ENCODE data around the gene ENDOG. TPM values are rescaled to one million over a fixed set of nuclear protein-coding genes. Genes with fewer than 3 reads are reported as not detected.
"Not testable (repeated sequence)": the region's sequence is repeated elsewhere in the genome, so short reads cannot be mapped to it uniquely, and the experiment has no call there.

ENDOG gene
- polyA plus RNA-seq, 4 donors = 12.8 to 79.6 (median 57.1) TPM

DNA sequence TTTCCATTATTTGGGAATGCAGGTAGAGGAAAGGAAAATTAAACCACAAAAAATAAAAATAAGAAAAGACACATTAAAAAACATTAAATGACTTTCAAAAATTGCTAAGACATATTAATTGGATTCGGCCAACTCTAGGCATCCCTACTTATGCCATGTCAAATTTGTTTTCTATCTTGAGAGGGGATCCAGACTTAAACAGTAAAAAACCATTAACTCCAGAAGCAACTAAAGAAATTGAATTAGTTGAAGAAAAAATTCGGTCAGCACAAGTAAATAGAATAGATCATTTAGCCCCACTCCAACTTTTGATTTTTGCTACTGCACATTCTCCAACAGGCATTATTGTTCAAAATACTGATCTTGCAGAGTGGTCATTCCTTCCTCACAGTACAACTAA lies 34.3 kb downstream of the ENDOG start:
- Histone ChIP-seq H3K4me1 (ENCODE audit: control insufficient read depth in 3 of 3, insufficient read depth in 2 of 3, low read depth in 1 of 3, low read length in 2 of 3) (peaks cover 0 to 17% (median 0%) of the 10 kb centered on the region in 3 donors), H3K9me3 (ENCODE audit: control insufficient read depth in 2 of 2, insufficient read depth in 1 of 2, low read depth in 1 of 2, low read length in 1 of 2) (peaks cover 0 to 28% of the 10 kb centered on the region in 2 donors)
- not testable (repeated sequence) for H3K27ac ChIP-seq (ENCODE audit: low read depth in 1 of 3, low read length in 2 of 3); H3K36me3 ChIP-seq (ENCODE audit: control insufficient read depth in 3 of 3, insufficient read depth in 2 of 3, low read depth in 1 of 3, low read length in 3 of 3); H3K27me3 ChIP-seq (ENCODE audit: control insufficient read depth in 3 of 3, insufficient read depth in 3 of 3, low read length in 3 of 3); DNase-seq; H3K4me3 ChIP-seq (ENCODE audit: low read depth in 1 of 3, low read length in 3 of 3)
- FAIRE-seq = peak; percentile 5
- WGBS, 3 donors = 80 to 94% (median 91%) methylated on average over 2 of the region's 2 CpGs

DNA sequence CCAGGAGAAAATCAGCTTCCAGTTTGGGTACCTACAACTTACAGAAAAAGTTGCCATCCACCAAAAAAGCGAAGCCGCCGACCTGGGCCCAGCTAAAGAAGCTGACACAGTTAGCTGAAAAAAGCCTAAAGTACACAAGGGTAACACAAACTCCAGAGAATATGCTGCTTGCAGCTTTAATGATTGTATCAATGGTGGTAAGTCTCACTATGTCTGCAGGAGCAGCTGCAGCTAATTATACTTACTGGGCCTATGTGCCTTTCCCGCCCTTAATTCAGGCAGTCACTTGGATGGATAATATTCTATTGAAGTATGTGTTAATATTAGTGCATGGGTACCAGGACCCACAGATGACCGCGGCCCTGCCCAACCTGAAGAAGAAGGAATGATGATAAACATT lies 36.2 kb downstream of the ENDOG start:
- DNase-seq; FAIRE-seq; H3K36me3 ChIP-seq (ENCODE audit: control insufficient read depth in 3 of 3, insufficient read depth in 2 of 3, low read depth in 1 of 3, low read length in 3 of 3); H3K27ac ChIP-seq (ENCODE audit: low read depth in 1 of 3, low read length in 2 of 3); H3K4me3 ChIP-seq (ENCODE audit: low read depth in 1 of 3, low read length in 3 of 3); H3K27me3 ChIP-seq (ENCODE audit: control insufficient read depth in 3 of 3, insufficient read depth in 3 of 3, low read length in 3 of 3): not testable (repeated sequence)
- Histone ChIP-seq H3K4me1 (ENCODE audit: control insufficient read depth in 3 of 3, insufficient read depth in 2 of 3, low read depth in 1 of 3, low read length in 2 of 3) (peaks cover 0 to 17% (median 0%) of the 10 kb centered on the region in 3 donors), H3K9me3 (ENCODE audit: control insufficient read depth in 2 of 2, insufficient read depth in 1 of 2, low read depth in 1 of 2, low read length in 1 of 2) (peaks cover 0 to 17% of the 10 kb centered on the region in 2 donors)
- 96 to 98% (median 96%) methylated on average over 6 of the region's 6 CpGs for WGBS, 3 donors

DNA sequence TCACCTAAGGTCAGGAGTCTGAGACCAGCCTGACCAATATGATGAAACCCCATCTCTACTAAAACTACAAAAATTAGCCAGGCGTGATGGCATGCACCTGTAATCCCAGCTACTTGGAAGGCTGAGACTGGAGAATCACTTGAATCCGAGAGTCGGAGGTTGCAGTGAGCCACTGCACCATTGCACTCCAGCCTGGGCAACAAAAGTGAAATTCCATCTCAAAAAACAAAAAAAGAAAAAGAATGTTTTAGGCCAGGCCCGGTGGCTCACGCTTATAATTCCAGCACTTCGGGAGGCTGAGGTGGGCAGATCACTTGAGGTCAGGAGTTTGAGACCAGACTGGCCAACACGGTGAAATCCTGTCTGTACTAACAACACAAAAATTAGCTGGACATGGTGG lies 40.2 kb downstream of the ENDOG start:
- not testable (repeated sequence) for H3K4me3 ChIP-seq (ENCODE audit: low read depth in 1 of 3, low read length in 3 of 3); DNase-seq; H3K27ac ChIP-seq (ENCODE audit: low read depth in 1 of 3, low read length in 2 of 3); H3K9me3 ChIP-seq (ENCODE audit: control insufficient read depth in 2 of 2, insufficient read depth in 1 of 2, low read depth in 1 of 2, low read length in 1 of 2); FAIRE-seq; H3K27me3 ChIP-seq (ENCODE audit: control insufficient read depth in 3 of 3, insufficient read depth in 3 of 3, low read length in 3 of 3); H3K36me3 ChIP-seq (ENCODE audit: control insufficient read depth in 3 of 3, insufficient read depth in 2 of 3, low read depth in 1 of 3, low read length in 3 of 3)
- 94 to 97% (median 96%) methylated on average over 7 of the region's 7 CpGs for WGBS, 3 donors
- peaks cover 0 to 26% (median 0%) of the 10 kb centered on the region in 3 donors for H3K4me1 ChIP-seq (ENCODE audit: control insufficient read depth in 3 of 3, insufficient read depth in 2 of 3, low read depth in 1 of 3, low read length in 2 of 3)

GRCh38 chr9:128860937-128861336 lies 42.6 kb downstream of the ENDOG start:
- H3K4me1 ChIP-seq (ENCODE audit: control insufficient read depth in 3 of 3, insufficient read depth in 2 of 3, low read depth in 1 of 3, low read length in 2 of 3) = peaks cover 0 to 29% (median 0%) of the 10 kb centered on the region in 3 donors
- H3K4me3 ChIP-seq (ENCODE audit: low read depth in 1 of 3, low read length in 3 of 3) = no peak overlapping the region
- no peaks in the 10 kb centered on the region for H3K9me3 ChIP-seq (ENCODE audit: control insufficient read depth in 2 of 2, insufficient read depth in 1 of 2, low read depth in 1 of 2, low read length in 1 of 2)
- H3K27me3 ChIP-seq (ENCODE audit: control insufficient read depth in 3 of 3, insufficient read depth in 3 of 3, low read length in 3 of 3) = no peaks in the 10 kb centered on the region
- no peak for DNase-seq
- 85 to 93% (median 88%) methylated on average over 5 of the region's 5 CpGs for WGBS, 3 donors
- no peak overlapping the region for H3K27ac ChIP-seq (ENCODE audit: low read depth in 1 of 3, low read length in 2 of 3)
- no peaks in the 10 kb centered on the region for H3K36me3 ChIP-seq (ENCODE audit: control insufficient read depth in 3 of 3, insufficient read depth in 2 of 3, low read depth in 1 of 3, low read length in 3 of 3)
- no peak for FAIRE-seq

DNA sequence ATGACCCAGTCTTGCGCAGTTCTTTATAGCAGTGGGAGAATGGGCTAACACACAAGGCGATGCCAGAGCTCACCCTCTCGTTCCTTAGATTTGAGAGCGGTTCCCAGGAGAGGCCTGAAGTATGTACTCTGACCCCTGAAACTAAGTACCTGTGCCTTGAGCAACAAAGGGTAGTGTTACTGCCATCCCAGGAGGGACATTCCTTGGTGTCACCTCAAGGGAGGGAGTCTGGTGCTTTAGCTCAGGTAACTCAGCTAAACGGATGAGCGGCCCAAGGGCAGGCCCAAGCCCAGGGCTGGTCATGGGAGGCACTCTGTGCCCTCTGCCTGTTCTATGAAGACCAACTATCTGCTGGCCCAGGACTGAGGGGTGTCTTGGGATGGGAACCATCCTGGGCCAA lies 43.2 kb downstream of the ENDOG start:
- Histone ChIP-seq H3K36me3 (ENCODE audit: control insufficient read depth in 3 of 3, insufficient read depth in 2 of 3, low read depth in 1 of 3, low read length in 3 of 3) (no peaks in the 10 kb centered on the region), H3K9me3 (ENCODE audit: control insufficient read depth in 2 of 2, insufficient read depth in 1 of 2, low read depth in 1 of 2, low read length in 1 of 2) (no peaks in the 10 kb centered on the region), H3K27me3 (ENCODE audit: control insufficient read depth in 3 of 3, insufficient read depth in 3 of 3, low read length in 3 of 3) (no peaks in the 10 kb centered on the region), H3K4me1 (ENCODE audit: control insufficient read depth in 3 of 3, insufficient read depth in 2 of 3, low read depth in 1 of 3, low read length in 2 of 3) (peaks cover 0 to 24% (median 0%) of the 10 kb centered on the region in 3 donors), H3K4me3 (ENCODE audit: low read depth in 1 of 3, low read length in 3 of 3) (no peak overlapping the region), H3K27ac (ENCODE audit: low read depth in 1 of 3, low read length in 2 of 3) (no peak overlapping the region)
- FAIRE-seq (no peak), DNase-seq (peak in 1 of 2 donors; percentile 41)
- WGBS, 3 donors = 75 to 92% (median 78%) methylated on average over 5 to 6 of the region's 6 CpGs

DNA sequence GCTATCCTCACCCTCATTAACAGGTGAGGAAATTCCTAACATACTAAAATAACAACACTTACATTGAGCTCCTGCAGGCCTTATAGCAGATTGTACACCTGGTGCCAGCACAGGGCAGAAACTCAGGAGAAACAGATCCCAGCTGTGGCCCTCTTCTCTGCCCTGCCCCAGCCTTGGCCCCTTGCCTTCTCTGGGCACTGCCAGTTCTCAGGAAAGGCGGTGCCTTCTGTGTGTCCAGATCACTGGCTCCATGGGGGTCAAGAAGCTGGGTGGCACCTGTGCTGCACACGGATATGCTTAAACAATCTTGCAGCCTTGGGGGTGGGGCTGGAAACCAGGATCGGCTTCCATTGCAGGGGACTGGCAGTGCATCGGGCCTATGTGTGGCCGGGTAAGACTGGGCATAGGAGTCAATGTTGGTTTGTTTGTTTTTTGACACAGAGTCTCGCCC lies 44.1 kb downstream of the ENDOG start:
- no peaks in the 10 kb centered on the region for H3K9me3 ChIP-seq (ENCODE audit: control insufficient read depth in 2 of 2, insufficient read depth in 1 of 2, low read depth in 1 of 2, low read length in 1 of 2)

GRCh38 chr9:128863647-128864046 lies 45.3 kb downstream of the ENDOG start:
- Histone ChIP-seq H3K27ac (ENCODE audit: low read depth in 1 of 3, low read length in 2 of 3) (peak overlapping the region in 1 of 3 donors; percentile 23), H3K27me3 (ENCODE audit: control insufficient read depth in 3 of 3, insufficient read depth in 3 of 3, low read length in 3 of 3) (no peaks in the 10 kb centered on the region), H3K4me3 (ENCODE audit: low read depth in 1 of 3, low read length in 3 of 3) (no peak overlapping the region), H3K4me1 (ENCODE audit: control insufficient read depth in 3 of 3, insufficient read depth in 2 of 3, low read depth in 1 of 3, low read length in 2 of 3) (peaks cover 0 to 16% (median 0%) of the 10 kb centered on the region in 3 donors), H3K9me3 (ENCODE audit: control insufficient read depth in 2 of 2, insufficient read depth in 1 of 2, low read depth in 1 of 2, low read length in 1 of 2) (no peaks in the 10 kb centered on the region), H3K36me3 (ENCODE audit: control insufficient read depth in 3 of 3, insufficient read depth in 2 of 3, low read depth in 1 of 3, low read length in 3 of 3) (no peaks in the 10 kb centered on the region)
- DNase-seq (peak; percentile 65 to 88), FAIRE-seq (no peak)
- 19 to 31% (median 23%) methylated on average over 7 to 10 of the region's 10 CpGs for WGBS, 3 donors

More for the DNA sequence above, 44.1 kb downstream of the ENDOG start:
- WGBS, 3 donors = 64 to 83% (median 65%) methylated on average over 6 of the region's 6 CpGs
- Histone ChIP-seq H3K36me3 (ENCODE audit: control insufficient read depth in 3 of 3, insufficient read depth in 2 of 3, low read depth in 1 of 3, low read length in 3 of 3) (no peaks in the 10 kb centered on the region), H3K4me3 (ENCODE audit: low read depth in 1 of 3, low read length in 3 of 3) (no peak overlapping the region), H3K4me1 (ENCODE audit: control insufficient read depth in 3 of 3, insufficient read depth in 2 of 3, low read depth in 1 of 3, low read length in 2 of 3) (peaks cover 0 to 16% (median 0%) of the 10 kb centered on the region in 3 donors), H3K27me3 (ENCODE audit: control insufficient read depth in 3 of 3, insufficient read depth in 3 of 3, low read length in 3 of 3) (no peaks in the 10 kb centered on the region), H3K27ac (ENCODE audit: low read depth in 1 of 3, low read length in 2 of 3) (no peak overlapping the region)
- FAIRE-seq (no peak), DNase-seq (no peak)

- Histone ChIP-seq H3K27ac (ENCODE audit: low read depth in 1 of 3, low read length in 2 of 3) (no peak overlapping the region), H3K27me3 (ENCODE audit: control insufficient read depth in 3 of 3, insufficient read depth in 3 of 3, low read length in 3 of 3) (no peaks in the 10 kb centered on the region), H3K4me3 (ENCODE audit: low read depth in 1 of 3, low read length in 3 of 3) (no peak overlapping the region), H3K4me1 (ENCODE audit: control insufficient read depth in 3 of 3, insufficient read depth in 2 of 3, low read depth in 1 of 3, low read length in 2 of 3) (no peaks in the 10 kb centered on the region), H3K9me3 (ENCODE audit: control insufficient read depth in 2 of 2, insufficient read depth in 1 of 2, low read depth in 1 of 2, low read length in 1 of 2) (no peaks in the 10 kb centered on the region), H3K36me3 (ENCODE audit: control insufficient read depth in 3 of 3, insufficient read depth in 2 of 3, low read depth in 1 of 3, low read length in 3 of 3) (peaks cover 0 to 4% (median 0%) of the 10 kb centered on the region in 3 donors)
- 92 to 96% (median 94%) methylated on average over 7 of the region's 7 CpGs for WGBS, 3 donors
- no peak for DNase-seq
- no peak for FAIRE-seq
These were observed 52.0 kb downstream of the ENDOG start for GRCh38 chr9:128870128-128870940.
